ENCODE results near the gene FBXO4. TPM values are rescaled to one million over a fixed set of nuclear protein-coding genes. Genes with fewer than 3 reads are reported as not detected.

Gene FBXO4
- 16.0 TPM for total RNA-seq

DNA sequence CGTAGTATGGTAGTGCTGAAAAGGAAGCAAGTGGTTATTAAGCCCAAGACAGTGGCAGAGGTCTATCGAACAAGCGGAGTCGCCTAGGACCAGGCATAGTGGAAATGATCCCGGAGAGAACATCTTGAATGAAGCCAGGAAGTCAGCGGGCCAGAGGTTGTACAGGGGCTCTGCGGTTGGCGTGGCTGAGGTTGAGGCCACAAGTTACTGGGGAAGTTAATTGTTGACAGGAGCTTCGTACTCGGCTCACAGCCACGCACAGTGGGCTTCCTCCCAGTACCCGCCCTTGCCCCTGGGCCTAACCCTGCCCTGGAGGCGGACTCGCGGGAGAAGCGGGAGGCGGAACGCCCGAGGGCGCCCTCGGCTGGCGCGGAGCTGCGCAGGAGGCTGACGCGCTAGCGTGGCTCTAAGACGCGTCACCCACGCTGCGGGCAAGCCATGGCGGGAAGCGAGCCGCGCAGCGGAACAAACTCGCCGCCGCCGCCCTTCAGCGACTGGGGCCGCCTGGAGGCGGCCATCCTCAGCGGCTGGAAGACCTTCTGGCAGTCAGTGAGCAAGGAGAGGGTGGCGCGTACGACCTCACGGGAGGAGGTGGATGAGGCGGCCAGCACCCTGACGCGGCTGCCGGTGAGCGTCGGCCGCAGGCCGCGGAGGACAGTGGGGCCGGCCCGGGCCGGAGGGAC lies at the start of gene FBXO4:
TSS of gene FBXO4 (plus strand) at position 410 of the 683 bp plus-strand sequence. CDS start at position 439, 29 bp downstream.

GRCh38 chr5:41903892-41904799 lies 20.9 kb upstream of the FBXO4 start, which contains the start of gene RIMOC1:
Gene RIMOC1 (plus strand): TSS chr5:41904344. CDS start chr5:41904368, 24 bp downstream.

Small RNAs within 50 kb of the gene (small RNA-seq; reads per million reads assigned to genes)
- not detected for gene RF00019 (ENCODE audit: low replicate concordance)

Other genes with a start within 250 kb of the FBXO4 start
- 54.1 TPM for gene OXCT1, start 54.9 kb upstream of the FBXO4 start, total RNA-seq
- gene RIMOC1, start 20.9 kb upstream of the FBXO4 start, total RNA-seq = 27.5 TPM